ENCODE results near the gene RPP25L. TPM values are rescaled to one million over a fixed set of nuclear protein-coding genes. Genes with fewer than 3 reads are reported as not detected.

The RPP25L gene
- total and polyA plus RNA-seq, 10 of the 15 experiments (the other 5 are each of a cell fraction or from before 2014, with no cell fraction given), result 7.7 to 30.2 (median 16.8) TPM

GRCh38 chr9:34646211-34647083, 34.5 kb upstream of the RPP25L start, which contains the start of gene GALT (continued):
- TF ChIP-seq BHLHE40 (IDR thresholded peaks at IDR 0.05; ENCODE audit: borderline replicate concordance in 1 of 2, low read depth in 2 of 2, low read length in 1 of 2) (peak; percentile 70 to 95; a peak in 3 of 4 replicates), SUZ12 (IDR thresholded peaks at IDR 0.05; ENCODE audit: unreplicated experiment) (no peak), ZBED1 (IDR thresholded peaks at IDR 0.05; ENCODE audit: borderline replicate concordance) (no peak), EED (IDR thresholded peaks at IDR 0.05; ENCODE audit: low read depth) (peak; percentile 58), MTA3 (IDR thresholded peaks at IDR 0.05; ENCODE audit: borderline replicate concordance, low read length) (no peak), MEF2A (IDR thresholded peaks at IDR 0.05; ENCODE audit: insufficient read depth, low read depth, low read length) (no peak), CBX5 (IDR thresholded peaks at IDR 0.05; ENCODE audit: low read depth) (no peak), CREM (IDR thresholded peaks at IDR 0.05; ENCODE audit: low read depth) (no peak; the same call in 1 of the 2 replicates), ASH2L (IDR thresholded peaks at IDR 0.05; ENCODE audit: borderline replicate concordance, low read depth) (peak; percentile 76; the same call in 1 of the 2 replicates), NBN (IDR thresholded peaks at IDR 0.05) (peak; percentile 77), RUNX3 (IDR thresholded peaks at IDR 0.05; ENCODE audit: low read length) (no peak; the same call in 1 of the 2 replicates), BACH1 (IDR thresholded peaks at IDR 0.05; ENCODE audit: borderline replicate concordance) (no peak), ZBTB11 (CRISPR knock-in tag; IDR thresholded peaks at IDR 0.05) (no peak)
- TF ChIP-seq, protein P1, sequence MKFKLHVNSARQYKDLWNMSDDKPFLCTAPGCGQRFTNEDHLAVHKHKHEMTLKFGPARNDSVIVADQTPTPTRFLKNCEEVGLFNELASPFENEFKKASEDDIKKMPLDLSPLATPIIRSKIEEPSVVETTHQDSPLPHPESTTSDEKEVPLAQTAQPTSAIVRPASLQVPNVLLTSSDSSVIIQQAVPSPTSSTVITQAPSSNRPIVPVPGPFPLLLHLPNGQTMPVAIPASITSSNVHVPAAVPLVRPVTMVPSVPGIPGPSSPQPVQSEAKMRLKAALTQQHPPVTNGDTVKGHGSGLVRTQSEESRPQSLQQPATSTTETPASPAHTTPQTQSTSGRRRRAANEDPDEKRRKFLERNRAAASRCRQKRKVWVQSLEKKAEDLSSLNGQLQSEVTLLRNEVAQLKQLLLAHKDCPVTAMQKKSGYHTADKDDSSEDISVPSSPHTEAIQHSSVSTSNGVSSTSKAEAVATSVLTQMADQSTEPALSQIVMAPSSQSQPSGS (IDR thresholded peaks at IDR 0.05; ENCODE audit: low read length), result no peak
- TF ChIP-seq, protein P2, sequence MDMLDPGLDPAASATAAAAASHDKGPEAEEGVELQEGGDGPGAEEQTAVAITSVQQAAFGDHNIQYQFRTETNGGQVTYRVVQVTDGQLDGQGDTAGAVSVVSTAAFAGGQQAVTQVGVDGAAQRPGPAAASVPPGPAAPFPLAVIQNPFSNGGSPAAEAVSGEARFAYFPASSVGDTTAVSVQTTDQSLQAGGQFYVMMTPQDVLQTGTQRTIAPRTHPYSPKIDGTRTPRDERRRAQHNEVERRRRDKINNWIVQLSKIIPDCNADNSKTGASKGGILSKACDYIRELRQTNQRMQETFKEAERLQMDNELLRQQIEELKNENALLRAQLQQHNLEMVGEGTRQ (IDR thresholded peaks at IDR 0.05; ENCODE audit: borderline replicate concordance, low read depth, low read length), result peak; percentile 94

Data from GM12878 (cell line).